HepG2 (cell line): ENCODE data around the gene MAP3K8. TPM values are rescaled to one million over a fixed set of nuclear protein-coding genes. Genes with fewer than 3 reads are reported as not detected.

Experiments used
- ATAC-seq: fragments of 200-7000 bp; cut with Tn5 transposase; 3 replicates; pipeline ENCODE4 v1.9.1; 2020; ENCODE audit warnings: mild to moderate bottlenecking, moderate library complexity
- BruUV-seq: library from RNA; stranded (reverse); fragments of 400-500 nt; replicated peaks from 2 replicates; lab custom pipeline; 2021; lab: Mats Ljungman, UMichigan
- CTCF ChIA-PET: fragments of 300-600 bp; formaldehyde crosslinking; extraction: SDS; loops from one replicate; lab custom pipeline; 2021; ENCODE audit warnings: low total read pairs, inconsistent platforms, low intra/inter-chr PET ratio; lab: Yijun Ruan, JAX
- POLR2A ChIA-PET: fragments of 350-600 bp; sonication (Branson Sonifier 250); formaldehyde crosslinking; loops from one replicate; lab custom pipeline; 2020; ENCODE audit warnings: antibody characterized with exemption, inconsistent platforms; lab: Yijun Ruan, JAX
- DNase-seq: peaks from one replicate; pipeline ENCODE4 v3.0.0-alpha.2; 2015; ENCODE audit warnings: low spot score
- FAIRE-seq: peaks from 3 replicates; lab custom pipeline; 2011; peaks lifted over from hg19 to GRCh38; lab: Jason Lieb, UNC
- H2AFZ ChIP-seq: one replicate; pipeline ENCODE4 v1.6.1; 2011; ENCODE audit warnings: low read length, inconsistent platforms
- H3K27ac ChIP-seq: fragments of 300-600 bp; 3 replicates; pipeline ENCODE4 v1.8.0; 2011; ENCODE audit warnings: mixed run types, mild to moderate bottlenecking, mixed read lengths, low read length, inconsistent platforms; ENCODE audit not compliant: insufficient read depth; ENCODE audit errors: extremely low read length
- H3K27me3 ChIP-seq, 2 experiments: fragments of 200-600 bp in 1 of 2; 2 replicates in 1 of 2; 3 replicates in 1 of 2; pipeline versions ENCODE4 v1.6.0 to v1.8.0; 2011; ENCODE audit warnings: low read length in 2 of 2, mild to moderate bottlenecking in 2 of 2, moderate library complexity in 2 of 2, inconsistent platforms in 1 of 2; ENCODE audit not compliant: insufficient read depth in 2 of 2, control insufficient read depth in 1 of 2
- H3K36me3 ChIP-seq, 2 experiments: fragments of 200-600 bp in 1 of 2; replicated peaks in 1 of 2; 2 replicates in 1 of 2; 3 replicates in 1 of 2; pipeline versions ENCODE4 v1.5.1 to v1.8.0; 2011; ENCODE audit warnings: low read length in 2 of 2, inconsistent platforms in 1 of 2; ENCODE audit not compliant: insufficient read depth in 2 of 2, control insufficient read depth in 1 of 2
- H3K4me1 ChIP-seq: 2 replicates; pipeline ENCODE4 v1.5.1; 2012; ENCODE audit warnings: low read length, inconsistent platforms; ENCODE audit not compliant: insufficient read depth
- H3K4me2 ChIP-seq: 2 replicates; pipeline ENCODE4 v1.6.0; 2011; ENCODE audit warnings: low read depth, low read length, inconsistent platforms
- H3K4me3 ChIP-seq, 3 experiments: fragments of 200-600 bp in 1 of 3; sonication (generic), shearing (Covaris generic) in 1 of 3; replicated peaks in 1 of 3; 2 replicates each; pipeline ENCODE4 v1.5.1; 2011 to 2016; ENCODE audit warnings: low read length in 3 of 3, inconsistent platforms in 2 of 3, low read depth in 2 of 3, mild to moderate bottlenecking in 2 of 3, control low read depth in 1 of 3, mixed read lengths in 1 of 3; ENCODE audit not compliant: insufficient read depth in 1 of 3
- H3K79me2 ChIP-seq: one replicate; pipeline ENCODE4 v1.6.1; 2011; ENCODE audit warnings: low read length, inconsistent platforms; ENCODE audit not compliant: insufficient read depth
- H3K9ac ChIP-seq: 2 replicates; pipeline ENCODE4 v1.6.0; 2011; ENCODE audit warnings: mild to moderate bottlenecking, low read depth, low read length, inconsistent platforms; ENCODE audit not compliant: insufficient read depth
- H3K9me3 ChIP-seq: 2 replicates; pipeline ENCODE4 v1.5.1; 2012; ENCODE audit warnings: mild to moderate bottlenecking, low read length
- H4K20me1 ChIP-seq: 2 replicates; pipeline ENCODE4 v1.6.0; 2011; ENCODE audit warnings: inconsistent platforms, mild to moderate bottlenecking, low read length, moderate library complexity; ENCODE audit not compliant: insufficient read depth
- BCL6 ChIP-seq: IDR thresholded peaks from 2 replicates; pipeline ENCODE4 v1.6.1; 2016; ENCODE audit warnings: missing genetic modification reagents, missing compliant biosample characterization
- BHLHE40 ChIP-seq: IDR thresholded peaks from 2 replicates; pipeline ENCODE4 v1.6.1; 2011; ENCODE audit warnings: low read length, improper control_type of control experiment
- CTCF ChIP-seq: sonication (generic); formaldehyde crosslinking; IDR thresholded peaks from 2 replicates; pipeline ENCODE4 v1.5.0; 2020; ENCODE audit warnings: mild to moderate bottlenecking, missing genetic modification reagents, moderate library complexity
- FOXA3 ChIP-seq: IDR thresholded peaks from 2 replicates; pipeline ENCODE4 v1.6.1; 2016; ENCODE audit warnings: missing genetic modification reagents, missing compliant biosample characterization
- GABPA ChIP-seq, 2 experiments: IDR thresholded peaks; 2 replicates each; pipeline ENCODE4 v1.6.1; 2011 to 2016; ENCODE audit warnings: low read depth in 2 of 2, low read length in 1 of 2, missing biosample characterization in 1 of 2, missing genetic modification characterization in 1 of 2
- JUNB ChIP-seq: sonication (generic); formaldehyde crosslinking; IDR thresholded peaks from 2 replicates; pipeline ENCODE4 v1.8.0; 2022; ENCODE audit warnings: missing genetic modification reagents, mild to moderate bottlenecking, borderline replicate concordance
- KLF6 ChIP-seq: IDR thresholded peaks from 2 replicates; pipeline ENCODE4 v1.8.0; 2016; ENCODE audit warnings: missing biosample characterization, missing genetic modification reagents
- MED1 ChIP-seq: sonication (generic); formaldehyde crosslinking; IDR thresholded peaks from 2 replicates; pipeline ENCODE4 v1.4.0; 2020; ENCODE audit warnings: missing genetic modification reagents
- MNT ChIP-seq: fragments of 450-650 bp; IDR thresholded peaks from 2 replicates; pipeline ENCODE4 v1.6.1; 2016
- PPARG ChIP-seq: conservative IDR thresholded peaks from 2 replicates; pipeline ENCODE4 v1.6.1; 2016; ENCODE audit warnings: missing biosample characterization, missing genetic modification reagents
- RARA ChIP-seq: IDR thresholded peaks from 2 replicates; pipeline ENCODE4 v1.6.1; 2016; ENCODE audit warnings: missing genetic modification reagents, missing compliant biosample characterization
- SRSF9 ChIP-seq: fragments of 200-400 bp; formaldehyde crosslinking; IDR thresholded peaks from 2 replicates; pipeline ENCODE4 v1.6.1; 2018; ENCODE audit warnings: borderline replicate concordance, mild to moderate bottlenecking, low read depth, low read length; ENCODE audit not compliant: insufficient read depth, poor library complexity, severe bottlenecking
- TGIF2 ChIP-seq: IDR thresholded peaks from 2 replicates; pipeline ENCODE4 v1.6.1; 2016; ENCODE audit warnings: control low read depth, missing compliant biosample characterization
- ZBTB21 ChIP-seq: sonication (generic); formaldehyde crosslinking; IDR thresholded peaks from 2 replicates; pipeline ENCODE4 v1.4.0; 2020; ENCODE audit warnings: missing genetic modification reagents
- ZBTB25 ChIP-seq: IDR thresholded peaks from 2 replicates; pipeline ENCODE4 v1.6.1; 2018; ENCODE audit warnings: missing genetic modification reagents
- WGBS: methylation state at CpG from one replicate; pipeline ENCODE4 v1.1.6; 2017; ENCODE audit warnings: low lambda C conversion rate; 5-methylcytosine and 5-hydroxymethylcytosine counted together
- in situ Hi-C: cut with HindIII; loops from 2 replicates; pipeline ENCODE4 v1.10.0; 2017; ENCODE audit warnings: low pct_unique_long_range_greater_than_20kb; ENCODE audit not compliant: extremely low pct_ligation_motif_present
- intact Hi-C: fragments of 100-400 bp; cut with micrococcal nuclease; formaldehyde crosslinking; loops from one replicate; pipeline ENCODE4 v1.10.0; 2022; ENCODE audit not compliant: unreplicated experiment
- polyA plus RNA-seq, 8 experiments: library from polyadenylated mRNA; depleted of rRNA in 3 of 8; stranded (reverse) in 7 of 8; unstranded in 1 of 8; fragments of >200 nt; fragmentation: Illumina TruSeq in 4 of 8; extraction: Trizol in 4 of 8; gene quantifications; 2 replicates each; pipeline versions ENCODE4 v1.2.1 to v1.2.3, GENCODE V29; 2011 to 2016; ENCODE audit warnings: low read depth in 4 of 8, missing spikeins in 1 of 8, mixed read lengths in 1 of 8; ENCODE audit not compliant: insufficient read depth in 1 of 8
- total RNA-seq, 5 experiments: library from RNA; depleted of rRNA; stranded (reverse); fragments of >200 nt; fragmentation: Illumina TruSeq; extraction: Trizol; gene quantifications; 2 replicates each; pipeline ENCODE4 v1.2.3, GENCODE V29; 2016; ENCODE audit warnings: low read depth in 1 of 5
- TF ChIP-seq, protein P1 (sequence below): IDR thresholded peaks from 2 replicates; pipeline ENCODE4 v1.6.1; 2012; ENCODE audit warnings: low read depth, low read length, improper control_type of control experiment

Gene MAP3K8
- total and polyA plus RNA-seq, 2 of the 13 experiments (the other 11 are each of a cell fraction or from before 2014, with no cell fraction given) = 19.3 to 37.9 TPM

DNA sequence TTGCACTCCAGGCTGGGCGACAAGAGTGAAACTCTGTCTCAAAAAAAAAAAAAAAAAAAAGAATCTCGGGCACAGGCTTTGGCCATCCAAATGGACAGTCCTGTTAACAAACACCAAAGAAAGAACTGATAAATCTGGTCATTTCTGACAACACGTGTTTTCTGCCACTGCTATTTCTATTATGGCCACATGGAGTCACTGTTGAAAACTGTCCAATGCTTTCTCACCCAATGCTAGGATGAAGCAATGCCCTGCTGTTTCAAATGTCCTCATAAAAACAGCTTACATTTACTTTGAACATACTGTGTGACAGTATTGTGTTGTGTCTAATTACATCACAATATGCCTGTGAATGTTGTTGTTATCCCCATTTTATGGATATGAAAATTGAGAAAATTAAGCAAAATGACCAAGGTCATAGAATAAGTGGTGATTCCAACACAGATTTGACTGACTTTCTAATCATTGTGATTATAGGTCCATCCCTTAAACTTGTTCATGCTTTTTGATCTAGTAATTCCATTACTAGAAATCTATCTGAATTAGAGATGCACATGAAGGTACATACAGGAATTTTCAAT is 19.9 kb upstream of the MAP3K8 start:
- Histone ChIP-seq H3K4me3 (no peak overlapping the region), H2AFZ (no peak overlapping the region), H3K9ac (no peak overlapping the region), H4K20me1 (no peaks in the 10 kb centered on the region), H3K27me3 (no peaks in the 10 kb centered on the region), H3K36me3 (no peaks in the 10 kb centered on the region), H3K79me2 (no peaks in the 10 kb centered on the region), H3K4me1 (peaks cover 29% of the 10 kb centered on the region), H3K4me2 (no peak overlapping the region), H3K27ac (no peak overlapping the region), H3K9me3 (no peaks in the 10 kb centered on the region)
- ChIA-PET POLR2A (no interaction called here), CTCF (interaction anchor here (1.7 to 2.2 kb wide), 2 partner anchors 120 to 177 kb away, joined by 7 to 16 read pairs; no protein-coding TSS in a partner anchor)
- DNase-seq = peak; percentile 70
- peak; percentile 87 for FAIRE-seq
- no TSS peak for BruUV-seq
- in situ Hi-C loops = loop anchor here (10.0 kb wide), 1 partner anchor 121 kb away; no protein-coding TSS in a partner anchor
- peak; percentile 80 for ATAC-seq
- intact Hi-C loops = loop anchor here (1.0 to 2.0 kb wide), 3 partner anchors 25 to 177 kb away; no protein-coding TSS in a partner anchor
- 17% methylated on average over 3 of the region's 3 CpGs for WGBS
- TF ChIP-seq BCL6 (CRISPR knock-in tag) (no peak), RARA (CRISPR knock-in tag) (no peak), BHLHE40 (peak; percentile 36; the same call in 1 of the 2 replicates), GABPA (IDR thresholded peaks at IDR 0.05; ENCODE audit: low read depth, low read length) (no peak), GABPA (CRISPR knock-in tag; IDR thresholded peaks at IDR 0.05; ENCODE audit: low read depth) (0 out of 2 replicates have a peak, but pooled peaks have one; percentile 6), KLF6 (CRISPR knock-in tag) (no peak), ZBTB21 (CRISPR knock-in tag) (no peak), FOXA3 (CRISPR knock-in tag) (0 out of 2 replicates have a peak, but pooled peaks have one; percentile 13), TGIF2 (peak; percentile 40; the same call in 1 of the 2 replicates), MNT (peak; percentile 55; the same call in 1 of the 2 replicates), SRSF9 (no peak), MED1 (CRISPR knock-in tag) (0 out of 2 replicates have a peak, but pooled peaks have one; percentile 40), JUNB (CRISPR knock-in tag) (no peak), PPARG (CRISPR knock-in tag) (0 out of 2 replicates have a peak, but pooled peaks have one; percentile 11), ZBTB25 (CRISPR knock-in tag) (no peak), CTCF (peak; percentile 85)
- TF ChIP-seq, protein P1, sequence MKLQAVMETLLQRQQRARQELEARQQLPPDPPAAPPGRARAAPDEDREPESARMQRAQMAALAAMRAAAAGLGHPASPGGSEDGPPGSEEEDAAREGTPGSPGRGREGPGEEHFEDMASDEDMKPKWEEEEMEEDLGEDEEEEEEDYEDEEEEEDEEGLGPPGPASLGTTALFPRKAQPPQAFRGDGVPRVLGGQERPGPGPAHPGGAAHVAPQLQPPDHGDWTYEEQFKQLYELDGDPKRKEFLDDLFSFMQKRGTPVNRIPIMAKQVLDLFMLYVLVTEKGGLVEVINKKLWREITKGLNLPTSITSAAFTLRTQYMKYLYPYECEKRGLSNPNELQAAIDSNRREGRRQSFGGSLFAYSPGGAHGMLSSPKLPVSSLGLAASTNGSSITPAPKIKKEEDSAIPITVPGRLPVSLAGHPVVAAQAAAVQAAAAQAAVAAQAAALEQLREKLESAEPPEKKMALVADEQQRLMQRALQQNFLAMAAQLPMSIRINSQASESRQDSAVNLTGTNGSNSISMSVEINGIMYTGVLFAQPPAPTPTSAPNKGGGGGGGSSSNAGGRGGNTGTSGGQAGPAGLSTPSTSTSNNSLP = peak; percentile 69
